HepG2 (cell line): ENCODE measurements around the gene CFAP97D1. TPM values are rescaled to one million over a fixed set of nuclear protein-coding genes. Genes with fewer than 3 reads are reported as not detected.
A peak's percentile ranks its signal among the peaks of the same experiment; 100 is the strongest.

ENCODE experiments used
- AHR ChIP-seq: IDR thresholded peaks from 2 replicates; pipeline ENCODE4 v1.6.1; 2018; ENCODE audit warnings: missing genetic modification reagents, missing compliant biosample characterization
- ARNT2 ChIP-seq: sonication (generic); formaldehyde crosslinking; IDR thresholded peaks from 2 replicates; pipeline ENCODE4 v1.8.0; 2022; ENCODE audit warnings: mild to moderate bottlenecking, low read depth, missing genetic modification reagents, moderate library complexity
- ASH2L ChIP-seq: fragments of 300-600, 200-600 bp; sonication (generic); IDR thresholded peaks from 2 replicates; pipeline ENCODE4 v1.7.0; 2017; ENCODE audit warnings: low read depth, mild to moderate bottlenecking, moderate library complexity, mixed read lengths, low read length; ENCODE audit not compliant: insufficient read length
- ELF3 ChIP-seq: IDR thresholded peaks from 2 replicates; pipeline ENCODE4 v1.6.1; 2016; ENCODE audit warnings: missing genetic modification reagents, missing compliant biosample characterization
- HMG20A ChIP-seq: IDR thresholded peaks from 2 replicates; pipeline ENCODE4 v1.6.1; 2016; ENCODE audit warnings: borderline replicate concordance
- MED1 ChIP-seq: sonication (generic); formaldehyde crosslinking; IDR thresholded peaks from 2 replicates; pipeline ENCODE4 v1.4.0; 2020; ENCODE audit warnings: missing genetic modification reagents
- NFYB ChIP-seq: sonication (generic); formaldehyde crosslinking; IDR thresholded peaks from 2 replicates; pipeline ENCODE4 v1.4.0; 2020; ENCODE audit warnings: missing genetic modification reagents
- RAD51 ChIP-seq: fragments of 450-650 bp; IDR thresholded peaks from 2 replicates; pipeline ENCODE4 v1.6.1; 2016; ENCODE audit warnings: borderline replicate concordance
- SMARCC2 ChIP-seq: fragments of 450-650 bp; IDR thresholded peaks from 2 replicates; pipeline ENCODE4 v1.6.1; 2017; ENCODE audit warnings: antibody characterized with exemption, mild to moderate bottlenecking
- SPEN ChIP-seq: sonication (generic); formaldehyde crosslinking; IDR thresholded peaks from 2 replicates; pipeline ENCODE4 v1.5.1; 2020; ENCODE audit warnings: low read depth, mild to moderate bottlenecking, missing genetic modification reagents
- TBX2 ChIP-seq: sonication (generic); formaldehyde crosslinking; IDR thresholded peaks from 2 replicates; pipeline ENCODE4 v1.5.0; 2020; ENCODE audit warnings: missing genetic modification reagents, mild to moderate bottlenecking, borderline replicate concordance
- TEAD3 ChIP-seq: optimal IDR thresholded peaks from 2 replicates; pipeline ENCODE3; 2016; ENCODE audit warnings: borderline replicate concordance
- THAP7 ChIP-seq: sonication (generic); formaldehyde crosslinking; IDR thresholded peaks from 2 replicates; pipeline ENCODE4 v1.8.1; 2023; ENCODE audit warnings: mild to moderate bottlenecking, missing genetic modification reagents
- TRIM24 ChIP-seq: sonication (generic); formaldehyde crosslinking; IDR thresholded peaks from 2 replicates; pipeline ENCODE4 v1.8.0; 2022; ENCODE audit warnings: mild to moderate bottlenecking, missing genetic modification reagents
- TSC22D2 ChIP-seq: sonication (generic); formaldehyde crosslinking; IDR thresholded peaks from 2 replicates; pipeline ENCODE4 v1.5.1; 2020; ENCODE audit warnings: missing genetic modification reagents, mild to moderate bottlenecking, borderline replicate concordance
- ZBTB10 ChIP-seq: sonication (generic); formaldehyde crosslinking; IDR thresholded peaks from 2 replicates; pipeline ENCODE4 v1.4.0; 2020; ENCODE audit warnings: missing genetic modification reagents, borderline replicate concordance
- ZC3H13 ChIP-seq: sonication (generic); formaldehyde crosslinking; IDR thresholded peaks from 2 replicates; pipeline ENCODE4 v1.8.1; 2023; ENCODE audit warnings: mild to moderate bottlenecking, missing genetic modification reagents, moderate library complexity
- ZNF274 ChIP-seq: sonication (generic); formaldehyde crosslinking; IDR thresholded peaks from 2 replicates; pipeline ENCODE4 v1.5.1; 2020; ENCODE audit warnings: mild to moderate bottlenecking, missing genetic modification reagents
- ZNF281 ChIP-seq: sonication (generic); formaldehyde crosslinking; IDR thresholded peaks from 2 replicates; pipeline ENCODE4 v1.4.0; 2020; ENCODE audit warnings: missing genetic modification reagents, borderline replicate concordance
- ZNF296 ChIP-seq: sonication (generic); formaldehyde crosslinking; conservative IDR thresholded peaks from 2 replicates; pipeline ENCODE4 v1.5.0; 2020; ENCODE audit warnings: mild to moderate bottlenecking, missing genetic modification reagents
- ZNF570 ChIP-seq: sonication (generic); formaldehyde crosslinking; IDR thresholded peaks from 2 replicates; pipeline ENCODE4 v1.4.0; 2020; ENCODE audit warnings: mild to moderate bottlenecking, missing genetic modification reagents, borderline replicate concordance
- ZNF572 ChIP-seq: sonication (generic); formaldehyde crosslinking; IDR thresholded peaks from 2 replicates; pipeline ENCODE4 v1.5.1; 2020; ENCODE audit warnings: mild to moderate bottlenecking, missing genetic modification reagents
- ZNF577 ChIP-seq: sonication (generic); formaldehyde crosslinking; IDR thresholded peaks from 2 replicates; pipeline ENCODE4 v1.4.0; 2020; ENCODE audit warnings: mild to moderate bottlenecking, low read depth, missing genetic modification reagents, borderline replicate concordance
- ZSCAN20 ChIP-seq: sonication (generic); formaldehyde crosslinking; IDR thresholded peaks from 2 replicates; pipeline ENCODE4 v1.4.0; 2020; ENCODE audit warnings: missing genetic modification reagents, mild to moderate bottlenecking, borderline replicate concordance
- polyA plus RNA-seq, 8 experiments: library from polyadenylated mRNA; depleted of rRNA in 3 of 8; stranded (reverse) in 7 of 8; unstranded in 1 of 8; fragments of >200 nt; fragmentation: Illumina TruSeq in 4 of 8; extraction: Trizol in 4 of 8; gene quantifications; 2 replicates each; pipeline versions ENCODE4 v1.2.1 to v1.2.3, GENCODE V29; 2011 to 2016; ENCODE audit warnings: low read depth in 4 of 8, missing spikeins in 1 of 8, mixed read lengths in 1 of 8; ENCODE audit not compliant: insufficient read depth in 1 of 8
- total RNA-seq, 5 experiments: library from RNA; depleted of rRNA; stranded (reverse); fragments of >200 nt; fragmentation: Illumina TruSeq; extraction: Trizol; gene quantifications; 2 replicates each; pipeline ENCODE4 v1.2.3, GENCODE V29; 2016; ENCODE audit warnings: low read depth in 1 of 5

CFAP97D1 gene
- total and polyA plus RNA-seq, 2 of the 13 experiments (the other 11 are each of a cell fraction or from before 2014, with no cell fraction given) = 0.02 TPM; not detected in 1

- peak; percentile 68; the same call in 1 of the 2 replicates for TF ChIP-seq ZSCAN20 (CRISPR knock-in tag)
- TF ChIP-seq SPEN (CRISPR knock-in tag) = peak; percentile 83
- 0 out of 2 replicates have a peak, but pooled peaks have one; percentile 26 for TF ChIP-seq ZNF296 (CRISPR knock-in tag)
- TF ChIP-seq TSC22D2 = peak; percentile 55; the same call in 1 of the 2 replicates
- TF ChIP-seq ASH2L = peak; percentile 19
- peak; percentile 84 for TF ChIP-seq ZC3H13 (CRISPR knock-in tag)
- no peak; the same call in 1 of the 2 replicates for TF ChIP-seq ZNF570 (CRISPR knock-in tag)
- TF ChIP-seq NFYB (CRISPR knock-in tag) = no peak; the same call in 1 of the 2 replicates
- TF ChIP-seq HMG20A (CRISPR knock-in tag) = peak; percentile 22; the same call in 1 of the 2 replicates
- TF ChIP-seq ELF3 (CRISPR knock-in tag) = no peak
- TF ChIP-seq ZNF572 (CRISPR knock-in tag) = no peak
- TF ChIP-seq AHR (CRISPR knock-in tag) = no peak; the same call in 1 of the 2 replicates
- TF ChIP-seq TBX2 = peak; percentile 78
- no peak; the same call in 1 of the 2 replicates for TF ChIP-seq THAP7 (CRISPR knock-in tag)
- TF ChIP-seq MED1 (CRISPR knock-in tag) = no peak; the same call in 1 of the 2 replicates
- TF ChIP-seq TRIM24 = no peak
- no peak for TF ChIP-seq ZNF281
- peak; percentile 64; the same call in 1 of the 2 replicates for TF ChIP-seq ZNF274
- no peak for TF ChIP-seq SMARCC2
- peak; percentile 84 for TF ChIP-seq RAD51
- TF ChIP-seq TEAD3 (CRISPR knock-in tag) = peak; percentile 94
- TF ChIP-seq ZNF577 (CRISPR knock-in tag) = no peak
- peak; percentile 91 for TF ChIP-seq ARNT2
- TF ChIP-seq ZBTB10 (CRISPR knock-in tag) = peak; percentile 51; the same call in 1 of the 2 replicates
Measured at GRCh38 chr17:43778337-43779144, 1.7 kb upstream of the CFAP97D1 start, which contains the start of gene DUSP3 (continued).
